OCI-LY3 (cell line): ENCODE results near the gene ARMC6.

Experiments used
- EZH2phosphoT487 ChIP-seq: fragments of 200-600 bp; shearing (Covaris generic); IDR thresholded peaks from 2 replicates; pipeline ENCODE4 v1.6.1; 2018; ENCODE audit warnings: antibody characterized with exemption, mixed run types, low read depth
- TF ChIP-seq, protein P1 (sequence below): fragments of 200-600, 300-600 bp; sonication (generic); IDR thresholded peaks from 2 replicates; pipeline ENCODE4 v1.5.1; 2014; ENCODE audit warnings: antibody characterized with exemption, low read length, low read depth

DNA sequence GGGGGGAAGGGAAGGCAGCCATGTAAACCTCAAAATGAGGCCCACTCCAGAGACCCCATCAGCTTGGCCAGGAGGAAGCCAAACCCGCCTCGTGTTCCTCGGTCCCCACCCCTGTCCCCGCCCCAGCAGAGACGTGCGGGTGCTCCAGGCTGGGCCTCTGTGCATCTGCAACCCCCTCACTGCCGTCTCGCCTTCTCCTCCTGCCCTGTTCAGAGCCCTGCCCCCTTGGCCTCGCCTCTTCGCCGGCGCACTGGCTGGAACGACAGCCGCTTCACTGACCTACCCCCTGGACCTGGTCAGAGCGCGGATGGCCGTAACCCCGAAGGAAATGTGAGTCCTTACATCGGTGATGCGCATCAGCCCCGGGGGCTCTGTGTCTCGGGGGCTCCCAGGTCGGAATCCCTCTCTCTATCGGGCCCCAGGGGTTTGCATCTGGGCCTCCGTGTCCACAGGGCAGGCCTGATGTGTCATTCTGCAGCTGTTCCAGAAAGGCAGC, 72.7 kb downstream of the ARMC6 start:
- TF ChIP-seq, protein P1, sequence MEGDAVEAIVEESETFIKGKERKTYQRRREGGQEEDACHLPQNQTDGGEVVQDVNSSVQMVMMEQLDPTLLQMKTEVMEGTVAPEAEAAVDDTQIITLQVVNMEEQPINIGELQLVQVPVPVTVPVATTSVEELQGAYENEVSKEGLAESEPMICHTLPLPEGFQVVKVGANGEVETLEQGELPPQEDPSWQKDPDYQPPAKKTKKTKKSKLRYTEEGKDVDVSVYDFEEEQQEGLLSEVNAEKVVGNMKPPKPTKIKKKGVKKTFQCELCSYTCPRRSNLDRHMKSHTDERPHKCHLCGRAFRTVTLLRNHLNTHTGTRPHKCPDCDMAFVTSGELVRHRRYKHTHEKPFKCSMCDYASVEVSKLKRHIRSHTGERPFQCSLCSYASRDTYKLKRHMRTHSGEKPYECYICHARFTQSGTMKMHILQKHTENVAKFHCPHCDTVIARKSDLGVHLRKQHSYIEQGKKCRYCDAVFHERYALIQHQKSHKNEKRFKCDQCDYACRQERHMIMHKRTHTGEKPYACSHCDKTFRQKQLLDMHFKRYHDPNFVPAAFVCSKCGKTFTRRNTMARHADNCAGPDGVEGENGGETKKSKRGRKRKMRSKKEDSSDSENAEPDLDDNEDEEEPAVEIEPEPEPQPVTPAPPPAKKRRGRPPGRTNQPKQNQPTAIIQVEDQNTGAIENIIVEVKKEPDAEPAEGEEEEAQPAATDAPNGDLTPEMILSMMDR, result no peak
- TF ChIP-seq EZH2phosphoT487, result no peak
